SIG-M5 treated with dmso at 0.1 percent for 504 hours (cell line): ENCODE results near the gene CUEDC1.

Experiments used
- DNase-seq: peaks from one replicate; lab custom pipeline; 2025; ENCODE audit not compliant: unreplicated experiment; lab: John Stamatoyannopoulos, UW

Gene CUEDC1

GRCh38 chr17:57955183-57955931, at the start of gene CUEDC1:
Gene CUEDC1, minus strand, starts transcription at chr17:57955412. Its CDS starts 69,848 bp downstream, at chr17:57885564.
- peak; percentile 74 for DNase-seq

GRCh38 chr17:58004060-58004459, 48.8 kb upstream of the CUEDC1 start:
- DNase-seq: peak; percentile 35

DNA sequence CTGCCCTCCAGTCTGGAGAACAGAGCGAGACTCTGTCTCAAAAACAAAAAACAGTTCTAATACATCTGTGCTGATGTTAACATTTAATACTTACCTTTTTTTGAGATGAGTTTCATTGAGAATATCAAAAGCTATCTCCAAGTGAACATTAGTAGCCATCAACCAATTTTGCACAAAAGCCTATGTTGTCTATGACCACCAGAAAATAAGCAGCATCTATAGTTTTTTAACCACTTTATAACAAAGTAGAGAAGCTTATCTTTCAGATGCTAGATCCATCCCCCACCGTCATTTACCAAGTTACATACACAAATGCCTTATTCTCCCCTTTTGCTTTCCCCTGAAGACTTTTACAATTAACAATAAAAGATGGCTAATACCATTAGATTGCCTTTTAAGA, 47.8 kb upstream of the CUEDC1 start:
- no peak for DNase-seq

GRCh38 chr17:58002154-58002948, 47.1 kb upstream of the CUEDC1 start:
- DNase-seq: no peak

- no peak for DNase-seq
Observed at GRCh38 chr17:58001461-58002124, 46.4 kb upstream of the CUEDC1 start.

GRCh38 chr17:57999496-58000017, 44.3 kb upstream of the CUEDC1 start:
- peak; percentile 89 for DNase-seq

DNA sequence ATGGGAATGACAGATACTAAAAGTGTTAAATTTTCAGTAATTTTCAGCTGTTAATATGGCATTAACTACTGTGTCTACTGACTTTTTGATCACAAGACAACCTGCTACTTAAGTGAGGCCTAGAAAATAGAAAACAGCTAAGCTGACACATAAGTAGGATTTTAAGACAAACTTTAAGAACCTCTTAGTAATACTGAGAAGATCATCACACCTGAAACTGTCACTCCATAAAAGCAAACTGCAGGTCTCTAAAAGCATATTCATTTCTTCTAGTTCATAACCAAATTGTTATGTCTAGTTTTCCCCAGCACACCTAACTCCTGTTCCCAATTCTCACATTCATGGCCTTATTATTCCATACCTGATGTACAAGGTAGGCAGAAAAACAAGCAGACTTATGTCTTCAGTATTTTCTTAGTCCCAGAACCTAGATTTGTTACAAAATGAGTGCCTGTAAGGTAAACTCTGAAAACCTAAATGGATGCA, 43.8 kb upstream of the CUEDC1 start:
- no peak for DNase-seq

GRCh38 chr17:57997085-57997809, 42.0 kb upstream of the CUEDC1 start:
- DNase-seq: no peak

GRCh38 chr17:57995076-57995956, 40.1 kb upstream of the CUEDC1 start:
- peak; percentile 89 for DNase-seq

DNA sequence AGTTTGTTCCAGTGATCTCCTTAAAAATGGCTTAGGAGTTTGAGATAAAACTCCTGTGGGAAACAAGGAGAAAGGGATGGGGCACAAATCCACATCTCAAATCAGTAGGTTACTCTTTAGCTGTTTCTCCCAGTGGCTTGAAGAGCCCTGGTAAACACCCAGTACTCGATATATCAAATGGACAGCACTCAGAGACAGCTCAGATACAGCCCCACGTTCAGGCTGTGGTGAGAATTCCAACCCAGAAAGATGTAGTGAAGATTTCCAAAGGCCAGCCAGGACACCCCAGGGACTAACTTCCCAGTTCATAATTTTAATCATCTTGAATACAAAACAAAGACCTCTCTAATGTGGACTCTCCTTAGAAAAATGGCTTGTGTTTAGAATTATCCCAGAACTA, 39.2 kb upstream of the CUEDC1 start:
- DNase-seq: no peak

GRCh38 chr17:57993471-57994365, 38.5 kb upstream of the CUEDC1 start:
- peak; percentile 62 for DNase-seq

- DNase-seq: no peak
Observed at GRCh38 chr17:57991537-57991936, 36.3 kb upstream of the CUEDC1 start.

DNA sequence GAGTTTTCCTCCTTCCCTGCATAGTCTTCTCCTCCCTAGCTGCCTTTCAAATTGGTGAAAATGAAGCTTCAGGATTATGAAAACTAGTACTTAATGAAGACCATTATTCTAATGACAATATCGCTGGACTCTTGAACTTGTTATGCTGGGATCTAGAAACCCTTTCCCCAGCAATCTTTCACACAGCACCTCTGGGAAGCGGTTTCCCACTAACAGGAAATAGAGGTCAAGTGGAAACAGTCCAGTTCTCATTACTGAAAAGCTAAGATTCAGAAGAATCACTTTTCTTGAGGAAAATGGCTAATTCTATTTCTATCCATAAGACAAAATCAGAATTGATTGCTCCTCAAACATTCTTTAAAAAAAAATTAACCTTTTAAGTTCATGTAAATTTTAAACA, 34.8 kb upstream of the CUEDC1 start:
- DNase-seq: no peak

- peak; percentile 78 for DNase-seq
Observed at GRCh38 chr17:57988301-57989250, 33.4 kb upstream of the CUEDC1 start.

GRCh38 chr17:57987581-57988300, 32.5 kb upstream of the CUEDC1 start, which contains the start of gene VEZF1:
Gene VEZF1, minus strand, starts transcription at chr17:57988254. Its CDS starts 143 bp downstream, at chr17:57988111.
- peak; percentile 78 for DNase-seq

- peak; percentile 45 for DNase-seq
Observed at GRCh38 chr17:57986841-57987580, 31.8 kb upstream of the CUEDC1 start.
